Measurements from ENCODE around the gene MED13L. TPM values are rescaled to one million over a fixed set of nuclear protein-coding genes. Genes with fewer than 3 reads are reported as not detected.
"Not testable (repeated sequence)": the region's sequence is repeated elsewhere in the genome, so short reads cannot be mapped to it uniquely, and the experiment has no call there.

Gene MED13L
- polyA plus RNA-seq, 10 donors = 43.0 to 60.2 (median 47.3) TPM

DNA sequence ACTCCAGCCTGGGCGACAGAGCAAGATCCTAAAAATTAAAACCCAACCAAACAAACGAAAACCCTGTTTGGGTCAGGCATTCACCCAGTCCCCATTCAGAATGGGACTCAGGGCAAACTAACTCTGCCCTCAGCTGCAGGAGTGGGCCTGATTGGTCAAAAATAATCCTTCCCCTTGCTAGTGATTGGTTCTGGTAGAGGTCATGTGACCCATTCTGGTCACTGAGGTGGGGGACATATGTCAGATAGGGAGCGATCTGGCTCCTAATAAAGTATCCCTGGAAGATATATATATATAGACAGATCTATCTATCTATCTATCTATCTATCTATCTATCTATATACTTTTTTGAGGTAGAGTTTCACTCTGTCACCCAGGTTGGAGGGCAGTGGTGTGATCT is 29.5 kb upstream of the MED13L start:
- no peak for DNase-seq

DNA sequence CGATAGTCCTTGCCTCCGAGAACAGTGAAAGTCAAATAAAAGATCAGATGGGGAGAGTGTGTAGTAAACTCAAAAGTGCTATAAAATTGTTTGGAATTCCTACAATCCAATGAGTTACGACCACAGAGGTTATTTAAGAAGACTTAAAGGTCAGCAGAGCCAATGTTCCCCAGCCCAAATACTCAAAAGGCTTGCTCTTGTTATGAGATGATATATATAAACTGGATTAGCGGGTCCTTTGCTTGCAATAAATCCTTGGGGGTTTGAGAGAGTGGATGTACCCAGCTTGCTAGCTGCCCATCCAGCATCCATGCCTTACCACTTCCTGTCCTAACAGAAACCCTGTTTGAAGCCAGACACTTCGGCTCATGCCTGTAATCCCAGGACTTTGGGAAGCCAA is 29.0 kb upstream of the MED13L start:
- DNase-seq = no peak

DNA sequence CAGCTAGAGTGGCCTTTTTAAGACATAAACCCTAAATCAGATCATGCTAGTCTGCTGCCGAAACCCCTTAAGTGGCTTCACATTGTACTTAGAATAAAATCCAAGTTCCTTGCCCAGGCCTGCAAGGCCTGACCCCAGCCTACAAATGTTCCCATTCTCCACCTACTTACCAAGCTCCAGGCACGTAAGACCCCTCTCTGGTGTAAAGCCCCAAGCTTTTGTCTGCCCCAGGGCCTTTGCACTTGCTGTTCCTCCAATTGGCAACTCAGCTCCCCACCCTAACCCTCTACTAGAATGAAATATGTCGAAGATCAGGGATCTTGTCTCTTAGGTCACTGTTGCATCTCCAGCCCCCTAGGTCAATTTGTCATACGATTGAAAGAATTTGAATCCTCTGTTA is 27.1 kb upstream of the MED13L start:
- no peak for DNase-seq

DNA sequence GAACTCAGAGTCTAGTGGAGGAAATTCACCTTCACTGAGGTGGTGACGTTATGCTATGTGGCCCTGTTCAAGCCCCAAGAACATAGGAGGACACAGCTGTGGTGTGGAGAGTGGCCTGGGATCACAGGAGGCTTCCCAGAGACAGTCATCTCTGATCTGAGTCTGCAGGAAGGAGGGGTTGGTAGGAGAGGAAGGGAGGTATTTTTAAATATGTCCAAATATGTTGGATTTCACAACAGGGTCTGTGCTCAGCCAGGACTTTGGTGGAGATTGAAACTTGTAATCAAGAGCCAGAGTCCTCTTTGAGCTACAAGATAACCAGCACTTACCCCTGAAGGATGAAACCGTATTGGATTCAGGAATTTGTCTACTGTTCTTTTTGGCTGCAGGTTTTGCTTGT is 26.4 kb upstream of the MED13L start:
- peak in 1 of 3 donors; percentile 63 for DNase-seq

DNA sequence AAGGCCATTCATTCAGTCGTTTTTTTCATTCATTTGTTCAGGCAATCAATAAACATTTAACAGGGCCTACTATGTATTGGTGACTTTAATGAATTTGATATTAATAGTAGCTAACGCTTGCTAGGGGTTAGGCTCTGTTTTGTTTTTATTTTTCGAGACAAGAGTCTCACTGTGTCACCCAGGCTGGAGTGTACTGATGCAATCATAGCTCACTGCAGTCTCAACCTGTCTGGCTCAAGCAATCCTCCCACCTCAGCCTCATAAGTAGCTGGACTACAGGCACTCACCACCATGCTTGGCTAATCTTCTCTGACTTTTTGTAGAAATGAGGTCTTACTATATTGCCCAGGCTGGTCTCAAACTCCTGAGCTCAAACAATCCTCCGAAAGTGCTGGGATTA is 25.6 kb upstream of the MED13L start:
- no peak for DNase-seq

DNA sequence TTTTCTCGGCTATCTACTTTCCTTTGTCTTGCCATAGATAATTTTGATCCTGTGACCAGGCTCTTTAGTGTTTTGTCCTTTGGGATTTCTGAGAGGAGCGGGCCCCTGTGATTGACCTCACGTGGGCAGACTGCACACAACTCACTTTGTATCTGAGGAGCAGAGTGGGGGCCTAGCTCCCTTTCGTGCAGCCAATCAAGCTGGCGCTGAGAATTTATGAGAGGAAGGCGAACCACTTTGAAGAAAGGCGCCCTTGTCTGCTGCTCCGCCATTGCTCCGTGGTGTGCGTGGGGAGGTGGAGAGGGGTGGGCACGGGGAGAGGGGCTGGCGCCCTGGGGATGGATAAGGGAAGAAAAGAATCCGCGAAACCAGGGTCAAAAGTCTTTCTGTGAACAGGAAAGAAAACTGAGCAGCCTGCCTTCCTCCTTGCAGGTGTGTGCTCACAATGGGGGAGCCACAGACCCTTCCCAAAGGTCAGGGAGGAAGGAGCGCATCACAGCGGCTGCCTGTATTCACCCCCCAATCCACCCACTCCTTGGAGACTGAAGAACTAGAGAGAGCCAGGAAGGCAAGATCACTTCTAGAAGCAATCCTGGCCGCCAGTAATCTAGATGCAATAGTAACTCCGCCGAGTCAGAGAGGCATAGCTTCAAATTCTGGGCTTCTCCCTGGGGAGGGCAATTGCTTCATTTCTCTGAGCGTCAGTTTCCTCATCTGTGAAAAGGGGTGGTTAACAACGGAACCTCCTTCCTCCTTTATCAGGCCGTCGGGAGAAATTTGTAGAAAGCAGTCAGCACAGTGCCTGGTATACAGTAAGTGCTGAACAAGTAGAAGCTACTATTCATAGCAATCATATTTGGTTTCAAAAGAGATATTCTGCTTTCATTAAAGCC is 24.9 kb upstream of the MED13L start:
- no peak for DNase-seq

DNA sequence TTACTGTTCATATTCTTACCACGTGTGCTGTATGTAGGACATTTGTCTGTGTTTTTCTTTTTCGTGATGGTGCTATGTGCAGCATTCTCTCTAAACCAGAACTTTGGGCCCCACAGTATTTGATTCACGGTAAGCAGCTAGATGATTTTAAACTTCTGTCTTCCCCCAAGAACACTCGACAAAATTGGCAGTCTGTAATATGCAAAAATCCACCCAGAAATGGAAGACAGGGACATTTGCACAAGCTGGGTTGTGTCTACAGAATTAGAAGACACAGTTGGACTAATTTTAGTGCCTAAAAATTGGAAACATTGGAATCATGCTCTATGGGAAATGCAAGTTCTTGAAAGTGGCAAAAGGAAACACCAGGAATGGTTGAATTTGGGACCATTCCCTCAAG is 24.1 kb upstream of the MED13L start:
- no peak for DNase-seq

DNA sequence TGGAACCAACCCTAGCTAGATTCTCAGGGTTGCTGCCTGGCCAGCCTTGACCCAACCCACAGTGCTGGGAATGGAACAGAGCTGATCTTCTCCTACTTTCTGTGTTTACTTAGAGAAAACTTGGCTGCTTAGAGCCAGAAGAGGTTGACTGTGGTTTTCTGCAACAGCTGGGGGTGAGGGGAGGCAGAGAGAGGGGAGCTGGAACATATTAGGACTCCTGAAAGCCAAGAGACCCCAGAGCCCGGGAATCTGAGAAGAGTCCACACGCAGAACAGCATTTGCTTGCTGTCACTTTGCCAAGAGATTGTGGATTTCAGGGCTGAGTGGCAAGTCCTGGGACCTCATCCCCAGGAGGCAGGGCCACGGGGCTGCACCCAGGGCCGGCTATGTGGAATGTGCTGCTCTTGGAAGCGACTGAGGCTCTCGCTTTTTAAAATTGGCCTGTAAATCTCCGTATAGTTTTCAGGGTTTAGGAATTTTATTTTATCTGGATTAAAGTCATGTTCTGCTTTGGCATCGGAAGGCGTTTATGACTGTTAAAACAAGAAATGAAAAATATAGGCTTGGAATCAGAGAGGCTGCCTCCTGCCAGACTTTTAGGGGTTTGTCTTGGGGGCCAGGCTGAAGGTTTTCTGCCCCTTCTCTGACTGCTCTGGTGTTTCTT is 22.3 kb upstream of the MED13L start:
- peak in 1 of 3 donors; percentile 82 for DNase-seq

DNA sequence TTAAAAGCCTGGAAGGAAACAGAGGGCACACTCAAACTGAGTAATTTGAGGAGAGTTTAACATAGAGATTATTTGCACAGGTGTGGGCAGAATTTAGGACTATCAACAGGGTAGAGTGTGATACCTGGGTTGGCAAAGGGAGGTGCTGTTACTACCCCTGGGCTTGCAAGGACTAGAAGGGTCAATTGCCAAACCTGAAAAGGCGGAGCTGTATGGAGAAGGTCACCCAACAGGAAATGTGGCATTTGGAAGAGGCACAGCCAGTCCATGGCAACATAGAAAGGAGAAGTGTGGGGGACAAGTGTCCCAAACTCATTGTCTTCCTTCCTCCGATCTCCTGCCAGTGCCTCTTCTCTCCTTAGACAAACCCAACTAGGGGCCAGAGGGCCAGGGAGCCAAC is 21.6 kb upstream of the MED13L start:
- DNase-seq = no peak

DNA sequence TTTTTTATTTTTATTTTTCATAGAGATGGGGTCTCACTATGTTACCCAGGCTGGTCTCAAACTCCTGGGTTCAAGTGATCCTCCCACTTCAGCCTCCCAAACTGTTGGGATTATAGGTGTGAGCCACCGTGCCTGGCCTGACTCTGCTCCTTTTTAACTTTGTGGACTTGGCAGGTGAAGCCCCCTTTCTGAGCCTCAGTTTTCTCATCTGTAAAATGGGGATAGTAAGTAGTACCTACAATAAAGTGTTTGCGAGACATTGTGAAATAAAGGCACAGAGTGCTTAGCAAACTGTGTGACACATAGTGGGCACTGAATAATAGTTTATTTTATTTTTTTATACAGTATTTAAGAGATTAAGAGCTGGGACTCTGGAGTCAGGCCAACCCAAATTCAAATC is 21.1 kb upstream of the MED13L start:
- no peak for DNase-seq

DNA sequence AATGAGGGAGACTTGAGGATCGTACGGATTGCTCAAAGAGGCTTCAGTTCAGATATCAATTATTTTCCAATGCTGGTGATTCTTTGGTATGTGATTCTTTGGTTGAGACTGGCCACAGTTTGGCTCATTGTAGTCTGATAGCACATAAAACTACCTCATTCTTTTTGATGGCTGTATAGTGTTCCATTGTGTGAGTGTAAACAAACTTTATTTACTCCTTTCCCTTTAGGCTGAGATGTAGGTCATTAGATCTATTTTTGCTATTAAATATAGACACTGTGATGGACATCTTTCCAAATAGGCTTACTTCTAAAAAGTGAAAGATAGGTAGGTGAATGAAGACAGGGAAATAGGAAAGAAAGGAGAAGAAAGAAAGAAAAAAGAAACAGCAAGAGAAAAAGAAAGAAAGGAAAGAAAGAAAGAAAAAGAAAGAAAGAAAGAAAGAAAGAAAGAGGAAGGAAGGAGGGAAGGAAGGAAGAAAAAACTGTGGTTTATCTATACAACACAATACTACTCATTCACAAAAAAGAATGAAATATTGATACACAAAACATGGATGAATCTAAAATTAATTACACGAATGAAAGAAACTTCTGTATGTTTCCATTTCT is 19.8 kb upstream of the MED13L start:
- no peak for DNase-seq

DNA sequence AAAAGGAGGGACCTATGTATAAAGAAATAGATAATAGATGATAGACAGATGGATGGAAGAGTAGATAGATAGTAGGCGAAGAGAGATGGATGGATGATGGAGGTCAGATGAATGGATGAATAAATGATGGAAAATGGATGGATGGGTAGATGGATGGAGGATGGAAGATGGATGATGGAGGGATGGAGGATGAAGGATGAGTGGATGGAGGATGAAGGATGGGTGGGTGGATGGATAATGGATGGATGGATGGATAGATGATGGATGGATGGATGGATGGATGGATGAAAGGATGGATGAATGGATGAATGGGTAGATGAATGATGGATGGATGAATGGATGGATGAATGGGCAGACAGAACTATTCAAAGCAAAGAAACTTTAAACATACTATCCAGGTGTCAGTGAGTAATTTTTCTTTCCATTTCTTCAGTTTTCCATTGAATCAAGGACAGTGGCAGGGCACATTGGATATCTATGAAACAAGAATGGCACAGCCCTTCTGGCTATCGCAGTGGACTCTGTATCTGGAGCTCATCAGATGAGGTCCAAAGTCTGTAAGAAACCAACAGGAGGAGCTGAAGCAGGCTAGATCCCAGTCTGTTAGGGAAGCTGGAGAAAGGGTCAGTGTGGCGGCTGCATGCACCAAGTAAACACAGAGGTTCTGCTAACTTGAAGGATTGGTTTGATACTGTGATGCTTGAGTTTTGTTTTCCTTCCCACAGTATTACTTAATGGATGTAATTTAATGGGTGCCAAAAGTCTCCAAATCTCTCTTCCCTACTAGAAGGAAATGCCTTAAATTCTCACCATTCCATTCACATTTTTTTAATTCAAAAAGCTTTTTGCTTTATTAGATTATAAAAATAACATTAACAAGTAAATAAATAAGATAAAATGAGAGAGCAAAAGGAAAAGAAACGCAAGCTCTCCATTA is 18.1 kb upstream of the MED13L start:
- no peak for DNase-seq

DNA sequence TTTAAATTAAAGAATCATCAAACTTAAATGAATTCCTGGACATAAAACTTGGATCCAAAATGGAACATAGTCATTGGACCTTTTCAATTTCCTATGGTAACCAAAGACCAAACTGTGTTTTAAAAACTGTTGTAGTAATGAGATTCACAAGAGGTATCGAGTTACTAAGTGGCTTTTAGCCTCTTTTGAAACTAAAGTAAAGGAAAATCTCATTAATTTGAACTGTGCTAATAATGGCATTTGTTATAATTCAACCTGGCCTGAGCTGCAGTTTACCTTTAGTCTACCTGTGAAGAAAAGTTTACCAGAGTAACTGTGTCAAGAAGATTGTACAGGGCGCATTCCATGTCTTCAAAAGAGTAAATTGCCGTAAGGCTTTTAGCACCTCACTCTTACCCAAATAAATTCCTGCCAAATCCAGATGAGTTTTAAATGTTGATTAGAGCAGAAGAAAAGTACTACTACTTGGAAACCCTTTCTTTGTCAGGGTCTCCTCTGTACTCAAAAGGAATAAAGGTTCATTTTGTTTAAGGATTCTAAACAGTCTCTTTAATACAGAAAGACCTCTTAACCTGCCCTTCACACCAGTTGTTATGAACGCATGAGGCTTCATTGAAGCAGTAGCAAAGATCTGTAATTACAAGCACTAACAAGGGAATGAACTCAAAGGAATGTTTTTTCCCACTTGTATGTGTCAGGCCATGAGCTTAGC is 17.1 kb upstream of the MED13L start:
- peak in 1 of 3 donors; percentile 48 for DNase-seq

DNA sequence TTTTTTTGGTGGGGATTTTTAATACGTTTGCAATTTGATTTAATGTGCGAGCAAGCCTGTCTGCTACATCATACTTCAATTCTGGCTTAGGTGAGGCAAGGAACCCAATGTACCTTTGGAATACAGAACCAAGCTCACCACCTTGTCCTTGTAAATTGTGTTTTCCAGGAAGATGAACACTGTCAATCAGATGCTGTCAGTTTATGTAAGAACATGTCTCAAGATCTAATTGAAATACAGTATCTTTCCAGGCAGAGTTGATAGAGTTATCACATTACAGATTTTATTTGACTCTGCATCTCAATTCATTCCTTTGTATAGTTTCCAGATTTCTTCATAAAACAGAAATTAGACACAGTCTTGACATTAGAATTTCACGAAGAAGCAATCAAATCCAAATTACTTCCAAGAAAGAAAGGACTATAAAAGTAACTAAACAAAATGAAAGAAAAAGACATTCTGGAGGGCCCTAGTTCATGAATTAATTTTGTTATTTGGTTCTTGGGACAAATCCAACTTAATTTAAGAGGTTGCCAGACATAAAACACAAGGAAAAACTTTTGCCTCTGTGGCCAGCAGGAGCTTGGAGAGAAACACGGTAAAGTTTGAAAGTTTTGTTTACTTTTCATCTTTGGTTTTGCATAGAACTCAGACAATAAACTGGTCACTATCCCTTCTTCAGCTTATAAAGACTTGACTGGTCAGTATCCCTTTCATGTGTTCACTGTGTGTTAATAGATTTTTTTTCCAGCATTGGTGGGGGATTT is 16.4 kb upstream of the MED13L start:
- peak in 1 of 3 donors; percentile 50 for DNase-seq

DNA sequence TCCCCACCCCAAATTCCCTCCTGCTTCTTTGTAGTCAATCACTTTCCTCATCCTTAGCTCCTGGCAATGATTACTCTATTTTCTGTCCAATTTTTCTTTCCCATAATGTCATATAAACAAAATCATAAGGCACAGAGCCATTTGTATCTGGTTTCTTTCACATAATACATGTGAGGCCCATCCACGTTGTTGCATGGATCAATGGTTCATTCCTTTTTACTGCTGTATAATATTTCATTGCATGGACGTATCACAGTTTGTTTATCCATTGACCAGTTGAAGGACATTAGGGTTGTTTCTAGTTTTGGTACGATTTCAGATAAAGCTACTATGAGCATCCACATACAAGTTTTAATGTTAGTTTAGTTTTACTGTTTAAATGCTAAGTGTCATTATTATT is 13.7 kb upstream of the MED13L start:
- no peak for DNase-seq

DNA sequence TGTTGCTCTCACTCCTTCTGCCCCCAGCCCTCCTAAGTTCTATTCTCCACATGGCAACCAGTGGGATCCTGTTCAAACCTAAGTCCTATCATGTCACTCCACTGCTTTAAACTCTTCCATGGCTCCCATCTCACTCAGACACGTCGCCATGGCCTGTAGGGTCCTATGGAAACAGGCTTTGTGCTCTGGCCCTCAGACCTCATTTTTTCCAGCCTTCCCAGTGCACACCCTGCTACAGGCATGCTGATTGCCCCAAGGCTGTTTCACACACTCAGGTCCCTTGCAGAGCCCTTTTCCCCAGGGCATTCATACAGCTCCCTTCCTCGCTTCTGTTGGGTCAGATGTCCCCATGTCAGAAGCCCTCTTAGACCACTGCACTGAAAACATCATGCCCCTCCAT is 11.2 kb upstream of the MED13L start:
- DNase-seq = no peak

DNA sequence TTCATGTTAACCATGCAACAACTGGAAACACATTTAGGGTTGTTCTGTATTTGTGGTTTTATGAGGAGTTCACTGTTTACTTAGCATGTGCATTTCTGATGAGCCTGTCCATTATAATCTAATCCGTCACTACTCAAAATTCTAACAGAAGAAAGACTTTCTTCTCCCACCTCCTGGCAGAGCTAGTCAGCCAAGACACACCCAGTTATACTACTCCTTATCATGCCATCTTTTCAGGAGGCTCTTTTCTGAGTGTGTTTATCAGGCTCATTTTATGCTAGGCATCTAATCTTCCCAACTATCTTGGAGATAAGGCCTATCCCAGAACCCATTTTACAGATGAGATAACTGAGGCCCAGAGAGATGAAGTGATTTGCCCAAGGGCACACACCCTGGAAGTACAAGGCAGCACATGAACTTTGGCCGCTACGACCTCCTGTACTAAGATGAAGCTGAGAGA is 10.4 kb upstream of the MED13L start:
- no peak for DNase-seq

DNA sequence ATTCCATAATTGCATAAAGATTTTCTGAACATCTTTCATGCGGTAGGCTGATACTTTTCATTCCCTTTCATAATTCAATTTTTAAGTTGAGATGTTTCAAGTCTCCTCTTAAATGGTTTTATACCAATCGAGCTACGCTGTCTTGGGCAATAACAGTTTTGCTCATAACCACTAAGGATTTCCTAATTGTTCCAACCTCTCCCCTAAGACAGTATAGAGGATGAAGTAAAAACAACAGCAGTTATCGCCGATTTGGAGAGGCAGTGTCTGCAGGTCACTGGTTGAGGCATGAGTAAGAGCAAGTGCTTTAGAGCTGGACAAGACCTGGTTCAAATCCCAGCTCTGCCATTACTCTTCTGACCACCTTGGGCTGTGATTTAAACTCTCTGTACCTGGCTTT is 6.9 kb upstream of the MED13L start:
- no peak for DNase-seq

DNA sequence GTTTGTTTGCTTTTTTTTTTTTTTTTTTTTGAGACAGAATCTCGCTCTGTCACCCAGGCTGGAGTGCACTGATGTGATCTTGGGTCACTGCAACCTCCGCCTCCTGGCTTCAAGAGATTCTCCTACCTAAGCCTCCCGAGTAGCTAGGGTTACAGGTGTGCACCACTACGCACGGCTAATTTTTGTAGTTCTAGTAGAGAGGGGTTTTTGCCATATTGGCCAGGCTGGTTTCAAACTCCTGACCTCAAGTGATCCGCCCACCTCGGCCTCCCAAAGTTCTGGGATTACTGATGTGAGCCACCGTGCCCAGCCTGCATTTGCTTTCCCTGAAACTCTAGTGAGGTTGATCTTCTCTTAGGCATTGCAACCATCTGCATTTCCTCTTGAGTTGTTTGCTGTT is 6.4 kb upstream of the MED13L start:
- DNase-seq = not testable (repeated sequence)

Measured in muscle of back (tissue), 11 donors.